Measurements from ENCODE around the gene ZNF260. TPM values are rescaled to one million over a fixed set of nuclear protein-coding genes. Genes with fewer than 3 reads are reported as not detected.

Gene ZNF260
- total RNA-seq, 1 donor = 23.9 TPM

DNA sequence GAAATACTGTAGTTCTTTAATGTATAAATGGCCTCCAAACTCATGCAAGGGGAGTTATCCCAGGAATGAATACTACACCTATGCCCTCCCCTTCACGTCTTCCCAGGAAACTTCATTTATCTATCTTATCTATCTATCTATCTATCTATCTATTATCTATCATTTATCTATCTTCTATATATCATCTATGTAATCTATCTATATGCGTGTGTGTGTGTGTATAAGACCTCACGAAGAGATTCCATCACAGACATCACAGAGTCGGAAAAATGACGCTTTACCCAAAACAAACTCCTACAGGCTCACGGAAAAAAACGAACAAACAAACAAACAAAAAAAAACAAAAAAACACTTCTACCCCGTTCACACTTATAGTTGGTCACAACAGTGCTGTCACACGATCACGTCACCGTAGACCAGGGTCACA is 44.5 kb upstream of the ZNF260 start:
- H3K4me3 ChIP-seq (ENCODE audit: low read depth, low read length) = peak overlapping the region; percentile 99
- TF ChIP-seq, protein P1, sequence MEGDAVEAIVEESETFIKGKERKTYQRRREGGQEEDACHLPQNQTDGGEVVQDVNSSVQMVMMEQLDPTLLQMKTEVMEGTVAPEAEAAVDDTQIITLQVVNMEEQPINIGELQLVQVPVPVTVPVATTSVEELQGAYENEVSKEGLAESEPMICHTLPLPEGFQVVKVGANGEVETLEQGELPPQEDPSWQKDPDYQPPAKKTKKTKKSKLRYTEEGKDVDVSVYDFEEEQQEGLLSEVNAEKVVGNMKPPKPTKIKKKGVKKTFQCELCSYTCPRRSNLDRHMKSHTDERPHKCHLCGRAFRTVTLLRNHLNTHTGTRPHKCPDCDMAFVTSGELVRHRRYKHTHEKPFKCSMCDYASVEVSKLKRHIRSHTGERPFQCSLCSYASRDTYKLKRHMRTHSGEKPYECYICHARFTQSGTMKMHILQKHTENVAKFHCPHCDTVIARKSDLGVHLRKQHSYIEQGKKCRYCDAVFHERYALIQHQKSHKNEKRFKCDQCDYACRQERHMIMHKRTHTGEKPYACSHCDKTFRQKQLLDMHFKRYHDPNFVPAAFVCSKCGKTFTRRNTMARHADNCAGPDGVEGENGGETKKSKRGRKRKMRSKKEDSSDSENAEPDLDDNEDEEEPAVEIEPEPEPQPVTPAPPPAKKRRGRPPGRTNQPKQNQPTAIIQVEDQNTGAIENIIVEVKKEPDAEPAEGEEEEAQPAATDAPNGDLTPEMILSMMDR (IDR thresholded peaks at IDR 0.05; ENCODE audit: insufficient read depth, low read length) = no peak
- DNase-seq (ENCODE audit: low read depth) = no peak

DNA sequence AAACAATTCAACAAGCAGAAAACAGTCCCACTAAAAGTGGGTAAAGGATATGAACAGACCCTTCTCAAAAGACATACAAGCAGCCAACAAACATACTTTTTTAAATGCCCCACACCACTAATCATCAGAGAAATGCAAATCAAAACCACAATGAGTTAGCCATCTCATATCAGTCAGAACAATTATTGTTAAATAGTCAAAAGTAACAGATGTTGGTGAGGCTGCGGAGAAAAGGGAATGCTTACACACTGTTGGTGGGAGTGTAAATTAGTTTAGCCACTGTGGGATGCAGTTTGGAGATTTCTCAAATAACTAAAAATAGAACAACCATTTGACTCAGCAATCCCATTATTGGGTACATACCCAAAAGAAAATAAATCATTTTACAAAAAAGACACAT is 36.3 kb upstream of the ZNF260 start:
- DNase-seq (ENCODE audit: low read depth) = no peak
- TF ChIP-seq, protein P1 (IDR thresholded peaks at IDR 0.05; ENCODE audit: insufficient read depth, low read length) = no peak
- no peak overlapping the region for H3K4me3 ChIP-seq (ENCODE audit: low read depth, low read length)

DNA sequence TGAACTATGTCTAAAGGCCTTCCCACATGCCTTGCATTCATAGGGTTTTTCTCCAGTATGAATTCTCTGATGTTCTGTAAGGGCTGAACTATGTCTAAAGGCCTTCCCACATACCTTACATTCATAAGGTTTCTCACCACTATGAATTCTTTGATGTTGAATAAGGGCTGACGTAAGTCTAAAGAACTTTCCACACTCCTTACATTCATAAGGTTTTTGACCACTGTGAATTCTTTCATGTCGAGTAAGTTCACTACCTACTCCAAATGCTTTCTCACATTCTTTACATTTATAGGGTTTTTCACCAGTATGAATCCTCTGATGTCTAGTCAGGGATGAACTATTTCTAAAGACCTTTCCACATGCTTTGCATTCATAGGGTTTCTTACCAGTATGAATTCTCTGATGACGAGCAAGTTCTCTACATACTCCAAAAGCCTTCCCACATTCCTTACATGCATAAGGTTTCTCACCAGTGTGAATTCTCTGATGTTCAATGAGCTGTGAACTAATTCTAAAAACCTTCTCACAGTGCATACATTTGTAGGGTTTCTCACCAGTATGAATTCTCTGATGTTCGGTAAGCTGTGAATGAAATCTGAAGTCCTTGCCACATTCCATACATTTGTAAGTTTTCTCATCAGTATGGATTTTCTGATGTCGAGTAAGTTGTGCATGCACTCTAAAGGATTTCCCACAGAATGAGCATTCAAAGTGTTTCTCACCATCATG is 19.1 kb upstream of the ZNF260 start:
- TF ChIP-seq, protein P1 (IDR thresholded peaks at IDR 0.05; ENCODE audit: insufficient read depth, low read length) = no peak
- H3K4me3 ChIP-seq (ENCODE audit: low read depth, low read length) = no peak overlapping the region
- DNase-seq (ENCODE audit: low read depth) = peak; percentile 10

DNA sequence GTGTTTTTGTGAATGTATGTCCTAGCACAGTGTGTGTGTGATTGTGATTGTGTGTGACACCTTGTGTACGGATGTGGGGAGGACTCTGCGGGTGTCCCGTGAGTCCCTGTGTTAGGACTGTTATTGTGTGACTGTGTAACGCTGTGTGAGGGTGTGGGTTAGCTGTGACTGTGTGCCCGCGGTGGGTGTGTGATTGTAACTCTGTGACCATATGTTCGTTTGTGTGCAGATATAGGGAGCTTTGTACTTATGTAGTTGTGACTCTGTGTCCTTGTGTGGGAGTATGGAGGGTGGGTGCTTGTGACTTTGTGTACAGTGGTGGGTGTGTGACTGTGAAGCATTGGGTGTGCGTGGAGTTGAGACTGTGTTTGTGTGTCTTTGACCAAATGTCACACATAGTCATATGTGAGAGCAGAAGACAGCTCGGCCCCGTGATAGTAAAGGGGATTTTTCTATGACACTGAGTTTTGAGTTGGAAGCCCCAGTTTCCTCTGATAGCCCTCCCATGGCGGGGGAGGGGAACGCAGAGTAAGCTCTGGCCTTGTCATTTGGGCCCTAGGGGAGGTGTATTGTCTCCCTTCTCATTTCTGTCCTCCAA is 949 bp upstream of the ZNF260 start:
- no peak for DNase-seq (ENCODE audit: low read depth)
- peak overlapping the region; percentile 99 for H3K4me3 ChIP-seq (ENCODE audit: low read depth, low read length)
- TF ChIP-seq, protein P1 (IDR thresholded peaks at IDR 0.05; ENCODE audit: insufficient read depth, low read length) = no peak

DNA sequence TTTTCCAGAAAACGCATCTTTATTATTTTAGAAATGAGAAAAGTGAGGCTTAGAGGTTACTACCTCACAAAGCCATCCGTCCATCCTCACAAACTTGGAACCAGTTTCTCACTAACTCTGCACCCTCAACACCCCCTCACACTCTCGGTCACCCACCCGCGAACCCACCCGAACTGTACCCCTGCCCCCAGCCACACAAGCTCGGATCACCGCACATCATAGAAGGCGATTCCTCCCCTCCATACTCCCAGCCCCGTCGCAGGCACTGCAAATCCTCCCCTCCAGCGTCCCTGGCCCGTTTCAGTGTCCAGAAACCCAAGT is 238 bp downstream of the ZNF260 start:
- DNase-seq (ENCODE audit: low read depth) = no peak
- H3K4me3 ChIP-seq (ENCODE audit: low read depth, low read length) = peak overlapping the region; percentile 99
- TF ChIP-seq, protein P1 (IDR thresholded peaks at IDR 0.05; ENCODE audit: insufficient read depth, low read length) = no peak

DNA sequence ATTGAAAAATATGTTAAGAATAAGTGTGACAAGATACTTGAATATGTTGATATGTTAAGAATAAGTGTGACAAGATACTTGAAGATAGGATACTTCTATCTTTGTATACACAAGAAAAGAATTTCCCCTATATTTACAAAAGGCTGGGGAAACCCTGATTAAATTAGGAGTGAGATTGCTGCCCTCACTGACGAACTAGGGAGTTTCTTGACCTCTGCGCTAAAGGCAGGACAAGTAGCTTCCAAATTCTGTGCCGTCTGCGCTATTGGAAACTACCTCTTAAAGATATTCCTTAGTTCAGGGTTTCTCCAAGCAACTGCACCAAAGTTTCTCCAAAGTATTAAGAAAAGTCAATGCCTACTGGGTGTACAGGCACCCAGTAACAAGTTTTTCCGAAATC is 730 bp downstream of the ZNF260 start:
- peak; percentile 24 for DNase-seq (ENCODE audit: low read depth)
- TF ChIP-seq, protein P1 (IDR thresholded peaks at IDR 0.05; ENCODE audit: insufficient read depth, low read length) = no peak

More for the DNA sequence above, 730 bp downstream of the ZNF260 start:
- H3K4me3 ChIP-seq (ENCODE audit: low read depth, low read length) = peak overlapping the region; percentile 99

Data from fibroblast of the aortic adventitia (primary cell).